ENCODE data around the gene ZNF624. TPM values are rescaled to one million over a fixed set of nuclear protein-coding genes. Genes with fewer than 3 reads are reported as not detected.
A peak's percentile ranks its signal among the peaks of the same experiment; 100 is the strongest.

ZNF624 gene
- total RNA-seq, 2 experiments from 2014 or later, result 3.5 to 5.8 TPM

DNA sequence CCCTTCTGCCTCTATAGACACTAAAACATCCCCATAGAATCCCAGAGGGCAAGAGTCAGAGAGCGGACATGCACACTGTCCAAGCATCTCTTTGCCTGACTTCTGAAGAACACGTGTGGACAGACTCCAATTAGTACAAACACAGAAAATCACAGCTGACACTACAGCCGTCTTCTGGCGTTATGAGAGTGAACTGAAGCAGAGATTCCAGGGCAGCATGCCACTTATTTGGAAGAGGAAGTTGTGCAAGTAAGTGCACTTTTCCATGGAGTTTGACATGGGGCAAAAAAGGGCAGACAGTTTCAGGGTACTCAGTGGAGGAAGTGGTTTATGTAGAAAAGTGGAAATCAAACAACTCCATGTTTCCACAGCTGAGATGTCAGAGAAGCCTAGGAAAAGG, 67.9 kb downstream of the ZNF624 start:
- POLR2A ChIA-PET, result no interaction called here
- CTCF ChIA-PET (ENCODE audit: unreplicated experiment), result no interaction called here
- Histone ChIP-seq H3K4me3 (ENCODE audit: low read depth, low read length, poor library complexity, severe bottlenecking) (no peak overlapping the region), H3K9me2 (ENCODE audit: insufficient read depth, low read length) (no peaks in the 10 kb centered on the region), H3K79me2 (ENCODE audit: insufficient read depth, low read depth, low read length) (no peaks in the 10 kb centered on the region), H3K27ac (ENCODE audit: low read depth, low read length, poor library complexity, severe bottlenecking) (no peak overlapping the region), H4K20me1 (ENCODE audit: insufficient read depth, low read length) (no peaks in the 10 kb centered on the region), H2AFZ (ENCODE audit: low read length) (no peak overlapping the region), H3K4me2 (ENCODE audit: low read length) (no peak overlapping the region), H3K9me3 (ENCODE audit: low read length) (no peaks in the 10 kb centered on the region), H3K36me3 (ENCODE audit: insufficient read depth, low read length) (no peaks in the 10 kb centered on the region), H3K4me1 (ENCODE audit: insufficient read depth, low read length, poor library complexity, severe bottlenecking) (no peaks in the 10 kb centered on the region)
- TF ChIP-seq, protein P1, sequence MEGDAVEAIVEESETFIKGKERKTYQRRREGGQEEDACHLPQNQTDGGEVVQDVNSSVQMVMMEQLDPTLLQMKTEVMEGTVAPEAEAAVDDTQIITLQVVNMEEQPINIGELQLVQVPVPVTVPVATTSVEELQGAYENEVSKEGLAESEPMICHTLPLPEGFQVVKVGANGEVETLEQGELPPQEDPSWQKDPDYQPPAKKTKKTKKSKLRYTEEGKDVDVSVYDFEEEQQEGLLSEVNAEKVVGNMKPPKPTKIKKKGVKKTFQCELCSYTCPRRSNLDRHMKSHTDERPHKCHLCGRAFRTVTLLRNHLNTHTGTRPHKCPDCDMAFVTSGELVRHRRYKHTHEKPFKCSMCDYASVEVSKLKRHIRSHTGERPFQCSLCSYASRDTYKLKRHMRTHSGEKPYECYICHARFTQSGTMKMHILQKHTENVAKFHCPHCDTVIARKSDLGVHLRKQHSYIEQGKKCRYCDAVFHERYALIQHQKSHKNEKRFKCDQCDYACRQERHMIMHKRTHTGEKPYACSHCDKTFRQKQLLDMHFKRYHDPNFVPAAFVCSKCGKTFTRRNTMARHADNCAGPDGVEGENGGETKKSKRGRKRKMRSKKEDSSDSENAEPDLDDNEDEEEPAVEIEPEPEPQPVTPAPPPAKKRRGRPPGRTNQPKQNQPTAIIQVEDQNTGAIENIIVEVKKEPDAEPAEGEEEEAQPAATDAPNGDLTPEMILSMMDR (conservative IDR thresholded peaks at IDR 0.05; ENCODE audit: low read length), result no peak
- no peak for TF ChIP-seq EZH2phosphoT487 (IDR thresholded peaks at IDR 0.05; ENCODE audit: borderline replicate concordance, low read depth, low read length)
- BruUV-seq (replicated peaks), result no TSS peak
- DNase-seq (ENCODE audit: low spot score), result no peak
- intact Hi-C loops (cut with micrococcal nuclease; ENCODE audit: unreplicated experiment), result no loop called here

DNA sequence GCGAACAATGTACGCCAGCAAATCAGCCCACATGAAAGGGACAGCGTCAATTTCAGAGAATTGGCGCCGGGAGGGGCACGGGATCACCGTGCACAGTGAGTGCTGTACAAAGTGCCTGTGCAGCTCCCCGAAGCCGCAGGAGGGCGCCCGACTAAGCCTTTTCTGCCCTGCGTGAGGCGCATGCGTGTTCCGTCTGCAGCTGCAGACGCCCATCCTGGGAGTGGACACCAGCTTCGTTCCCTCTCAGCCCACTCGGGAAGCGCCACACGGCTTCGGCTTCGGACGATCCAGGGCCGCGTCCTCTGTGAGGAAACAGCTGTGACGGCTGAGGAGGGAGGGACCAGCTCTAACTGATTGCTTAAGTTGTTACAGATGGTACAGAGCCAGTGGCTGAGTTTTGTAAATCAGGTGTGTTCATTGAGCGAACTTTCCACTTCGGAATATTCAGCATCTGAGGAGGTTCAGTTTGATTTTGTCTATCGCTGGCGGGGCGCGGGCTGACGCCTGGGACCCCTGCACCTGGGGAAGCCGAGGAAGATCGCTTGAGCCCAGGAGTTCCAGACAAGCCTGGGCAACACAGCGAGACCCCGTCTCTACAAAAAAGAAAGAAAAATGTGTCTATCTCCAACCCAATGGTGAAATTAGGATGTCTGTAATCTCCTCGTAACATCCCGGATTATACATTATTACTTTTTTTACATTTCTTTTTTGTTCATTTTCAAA, 69.2 kb downstream of the ZNF624 start:
- Histone ChIP-seq H3K4me3 (ENCODE audit: low read depth, low read length, poor library complexity, severe bottlenecking) (no peak overlapping the region), H3K9me3 (ENCODE audit: low read length) (no peaks in the 10 kb centered on the region), H3K36me3 (ENCODE audit: insufficient read depth, low read length) (no peaks in the 10 kb centered on the region), H3K9me2 (ENCODE audit: insufficient read depth, low read length) (no peaks in the 10 kb centered on the region), H3K4me2 (ENCODE audit: low read length) (no peak overlapping the region), H2AFZ (ENCODE audit: low read length) (no peak overlapping the region), H4K20me1 (ENCODE audit: insufficient read depth, low read length) (no peaks in the 10 kb centered on the region), H3K27ac (ENCODE audit: low read depth, low read length, poor library complexity, severe bottlenecking) (no peak overlapping the region), H3K4me1 (ENCODE audit: insufficient read depth, low read length, poor library complexity, severe bottlenecking) (no peaks in the 10 kb centered on the region), H3K79me2 (ENCODE audit: insufficient read depth, low read depth, low read length) (no peaks in the 10 kb centered on the region)
- DNase-seq (ENCODE audit: low spot score), result peak; percentile 8
- intact Hi-C loops (cut with micrococcal nuclease; ENCODE audit: unreplicated experiment), result loop anchor here (5.0 kb wide), 1 partner anchor 47 kb away; no protein-coding TSS in a partner anchor
- ChIA-PET CTCF (ENCODE audit: unreplicated experiment) (no interaction called here), POLR2A (interaction anchor here (0.6 kb wide), 1 partner anchor 156 kb away, joined by 3 read pairs; no protein-coding TSS in a partner anchor)
- no TSS peak for BruUV-seq (replicated peaks)
- no peak for TF ChIP-seq EZH2phosphoT487 (IDR thresholded peaks at IDR 0.05; ENCODE audit: borderline replicate concordance, low read depth, low read length)
- TF ChIP-seq, protein P1 (conservative IDR thresholded peaks at IDR 0.05; ENCODE audit: low read length), result peak; percentile 61

DNA sequence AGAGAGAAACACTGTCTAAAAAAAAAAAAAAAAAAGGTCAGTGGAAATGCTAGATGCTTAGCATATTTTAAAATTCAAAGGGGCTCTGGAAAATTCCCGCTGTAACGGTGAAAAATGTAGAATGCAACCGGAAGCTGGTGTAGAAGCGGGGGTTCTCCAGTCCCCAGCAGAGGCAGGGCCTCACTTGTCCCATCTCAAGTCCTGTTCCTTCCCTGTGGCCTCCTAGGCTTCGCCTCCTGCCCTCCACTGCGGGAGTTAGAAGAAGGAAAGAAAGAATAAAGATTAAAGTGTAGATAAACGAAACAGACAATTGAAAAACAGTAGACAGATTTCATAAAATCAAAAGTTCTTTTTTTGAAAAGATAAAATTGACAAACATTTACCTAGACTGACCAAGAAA, 69.9 kb downstream of the ZNF624 start:
- no peak overlapping the region for H3K27ac ChIP-seq (ENCODE audit: low read depth, low read length, poor library complexity, severe bottlenecking)
- no TSS peak for BruUV-seq (replicated peaks)
- POLR2A ChIA-PET, result interaction anchor here (0.6 kb wide), 2 partner anchors 101 to 156 kb away, joined by 3 to 4 read pairs; no protein-coding TSS in a partner anchor

More for the DNA sequence above, 69.9 kb downstream of the ZNF624 start:
- DNase-seq (ENCODE audit: low spot score), result no peak
- intact Hi-C loops (cut with micrococcal nuclease; ENCODE audit: unreplicated experiment), result loop anchor here (5.0 kb wide), 1 partner anchor 46 kb away; no protein-coding TSS in a partner anchor
- no peaks in the 10 kb centered on the region for H3K9me3 ChIP-seq (ENCODE audit: low read length)
- no peak for TF ChIP-seq EZH2phosphoT487 (IDR thresholded peaks at IDR 0.05; ENCODE audit: borderline replicate concordance, low read depth, low read length)
- TF ChIP-seq, protein P1 (conservative IDR thresholded peaks at IDR 0.05; ENCODE audit: low read length), result no peak
- no peaks in the 10 kb centered on the region for H3K4me1 ChIP-seq (ENCODE audit: insufficient read depth, low read length, poor library complexity, severe bottlenecking)
- H2AFZ ChIP-seq (ENCODE audit: low read length), result no peak overlapping the region
- H3K79me2 ChIP-seq (ENCODE audit: insufficient read depth, low read depth, low read length), result no peaks in the 10 kb centered on the region
- no peaks in the 10 kb centered on the region for H4K20me1 ChIP-seq (ENCODE audit: insufficient read depth, low read length)
- no peaks in the 10 kb centered on the region for H3K9me2 ChIP-seq (ENCODE audit: insufficient read depth, low read length)
- no peak overlapping the region for H3K4me3 ChIP-seq (ENCODE audit: low read depth, low read length, poor library complexity, severe bottlenecking)
- H3K36me3 ChIP-seq (ENCODE audit: insufficient read depth, low read length), result no peaks in the 10 kb centered on the region
- H3K4me2 ChIP-seq (ENCODE audit: low read length), result no peak overlapping the region
- CTCF ChIA-PET (ENCODE audit: unreplicated experiment), result no interaction called here

All from OCI-LY7 (cell line).